A673 (cell line): ENCODE data around the gene PRR22. TPM values are rescaled to one million over a fixed set of nuclear protein-coding genes. Genes with fewer than 3 reads are reported as not detected.

Experiments used
- BruUV-seq: library from RNA; stranded (reverse); fragments of 400-500 nt; replicated peaks from 2 replicates; lab custom pipeline; 2021; lab: Mats Ljungman, UMichigan
- CTCF ChIA-PET: fragments of 300-600 bp; sonication (Branson Sonifier 250); formaldehyde crosslinking; loops from one replicate; lab custom pipeline; 2022; ENCODE audit warnings: antibody characterized with exemption; lab: Charles Lee
- POLR2A ChIA-PET: fragments of 300-600 bp; sonication (Branson Sonifier 250); formaldehyde crosslinking; loops from one replicate; lab custom pipeline; 2022; ENCODE audit warnings: antibody characterized with exemption; ENCODE audit not compliant: low non-redundant PET; lab: Charles Lee
- DNase-seq: peaks from one replicate; pipeline ENCODE4 v3.0.0-alpha.2; 2015; ENCODE audit warnings: low spot score
- H3K27ac ChIP-seq: fragments of 200-600 bp; sonication (generic); 2 replicates; pipeline ENCODE4 v1.5.1; 2016; ENCODE audit warnings: mixed run types, low read depth, mild to moderate bottlenecking, mixed read lengths, antibody characterized with exemption, low read length; ENCODE audit not compliant: poor library complexity, severe bottlenecking
- H3K27me3 ChIP-seq: fragments of 200-600 bp; sonication (generic); replicated peaks from 2 replicates; pipeline ENCODE4 v1.6.1; 2017; ENCODE audit warnings: mixed run types, low read depth, mild to moderate bottlenecking, mixed read lengths, antibody characterized with exemption, low read length; ENCODE audit not compliant: insufficient read depth, poor library complexity
- H3K36me3 ChIP-seq: fragments of 200-600 bp; sonication (generic); 2 replicates; pipeline ENCODE4 v1.6.1; 2016; ENCODE audit warnings: mixed run types, mild to moderate bottlenecking, mixed read lengths, antibody characterized with exemption, low read length; ENCODE audit not compliant: insufficient read depth, poor library complexity, severe bottlenecking
- H3K4me1 ChIP-seq: fragments of 200-600 bp; sonication (generic); 2 replicates; pipeline ENCODE4 v1.6.1; 2017; ENCODE audit warnings: mixed run types, mild to moderate bottlenecking, mixed read lengths, antibody characterized with exemption, low read length; ENCODE audit not compliant: insufficient read depth, poor library complexity, severe bottlenecking
- H3K4me3 ChIP-seq: fragments of 200-600 bp; sonication (generic); 2 replicates; pipeline ENCODE4 v1.5.1; 2016; ENCODE audit warnings: low read depth, mixed run types, mild to moderate bottlenecking, mixed read lengths, low read length; ENCODE audit not compliant: poor library complexity, severe bottlenecking
- H3K9me3 ChIP-seq: fragments of 200-600 bp; sonication (generic); 2 replicates; pipeline ENCODE4 v1.6.1; 2016; ENCODE audit warnings: mixed run types, low read depth, mild to moderate bottlenecking, mixed read lengths, antibody characterized with exemption, low read length; ENCODE audit not compliant: poor library complexity, severe bottlenecking
- CTCF ChIP-seq: fragments of 300-800, 200-600 bp; sonication (generic); conservative IDR thresholded peaks from 2 replicates; pipeline ENCODE4 v1.5.1; 2017; ENCODE audit warnings: low read depth, mild to moderate bottlenecking, antibody characterized with exemption, low read length, moderate library complexity, mixed read lengths
- EZH2 ChIP-seq: fragments of 200-600 bp; sonication (generic); IDR thresholded peaks from 2 replicates; pipeline ENCODE4 v1.6.1; 2017; ENCODE audit warnings: borderline replicate concordance, low read depth, mild to moderate bottlenecking, mixed read lengths, antibody characterized with exemption, low read length; ENCODE audit not compliant: poor library complexity, severe bottlenecking
- intact Hi-C: fragments of 100-400 bp; cut with micrococcal nuclease; formaldehyde crosslinking; loops from one replicate; pipeline ENCODE4 v1.10.0; 2022; ENCODE audit not compliant: unreplicated experiment
- total RNA-seq: library from RNA; stranded (reverse); gene quantifications from 2 replicates; pipeline ENCODE4 v1.2.3, GENCODE V29; 2021

The PRR22 gene
- total RNA-seq, 1 experiment from 2014 or later = 8.2 TPM

- Histone ChIP-seq H3K27ac (no peak overlapping the region), H3K4me3 (no peak overlapping the region), H3K4me1 (peaks cover 26% of the 10 kb centered on the region), H3K36me3 (no peaks in the 10 kb centered on the region), H3K27me3 (no peaks in the 10 kb centered on the region), H3K9me3 (no peaks in the 10 kb centered on the region)
- no peak for DNase-seq
- intact Hi-C loops = no loop called here
- TF ChIP-seq EZH2 (no peak), CTCF (no peak)
- BruUV-seq = no TSS peak
- CTCF ChIA-PET = no interaction called here
- POLR2A ChIA-PET = no interaction called here
Measured at GRCh38 chr19:5800361-5801270, 16.1 kb upstream of the PRR22 start.

- no peak overlapping the region for H3K27ac ChIP-seq
- TF ChIP-seq EZH2 (no peak), CTCF (no peak)
- no TSS peak for BruUV-seq
- peaks cover 22% of the 10 kb centered on the region for H3K4me1 ChIP-seq
- no peaks in the 10 kb centered on the region for H3K36me3 ChIP-seq
- no peak overlapping the region for H3K4me3 ChIP-seq
- H3K27me3 ChIP-seq = no peaks in the 10 kb centered on the region
- ChIA-PET CTCF (no interaction called here), POLR2A (interaction anchor here (0.6 kb wide), 1 partner anchor 11 kb away, joined by 3 read pairs; no protein-coding TSS in a partner anchor)
- intact Hi-C loops = no loop called here
- H3K9me3 ChIP-seq = no peaks in the 10 kb centered on the region
- no peak for DNase-seq
Measured at GRCh38 chr19:5799247-5800241, 15.0 kb upstream of the PRR22 start.

GRCh38 chr19:5798244-5798643 is 13.7 kb upstream of the PRR22 start:
- CTCF ChIA-PET = no interaction called here
- POLR2A ChIA-PET = no interaction called here

More at GRCh38 chr19:5798244-5798643, 13.7 kb upstream of the PRR22 start:
- Histone ChIP-seq H3K4me3 (no peak overlapping the region), H3K36me3 (no peaks in the 10 kb centered on the region), H3K27ac (no peak overlapping the region), H3K4me1 (peaks cover 13% of the 10 kb centered on the region), H3K27me3 (no peaks in the 10 kb centered on the region), H3K9me3 (no peaks in the 10 kb centered on the region)
- no TSS peak for BruUV-seq
- TF ChIP-seq CTCF = no peak
- no peak for TF ChIP-seq EZH2
- intact Hi-C loops = no loop called here
- no peak for DNase-seq
